Lung (tissue), 12 donors: ENCODE results near the gene XRCC4. TPM values are rescaled to one million over a fixed set of nuclear protein-coding genes. Genes with fewer than 3 reads are reported as not detected.

ENCODE experiments used
- ATAC-seq: fragments of 200-7000 bp; cut with Tn5 transposase; one replicate; pipeline ENCODE4 v1.9.1; 2020; ENCODE audit warnings: moderate number of reproducible peaks; ENCODE audit not compliant: insufficient read depth, low FRiP score
- DNase-seq, 3 donors: peaks; one replicate each; pipeline ENCODE4 v3.0.0-alpha.2; 2013 to 2017
- H3K27ac ChIP-seq, 2 donors: one replicate each; pipeline ENCODE4 v1.5.1; 2013; ENCODE audit warnings: mild to moderate bottlenecking in 2 of 2, moderate library complexity in 2 of 2, control low read depth in 1 of 2, inconsistent platforms in 1 of 2, low read depth in 1 of 2, low read length in 1 of 2
- H3K27me3 ChIP-seq, 3 donors: one replicate each; pipeline ENCODE4 v1.5.1; 2013; ENCODE audit warnings: low read length in 2 of 3; ENCODE audit not compliant: control insufficient read depth in 3 of 3, insufficient read depth in 3 of 3
- H3K36me3 ChIP-seq, 4 donors: one replicate each; pipeline ENCODE4 v1.5.1; 2013; ENCODE audit warnings: low read length in 4 of 4, mild to moderate bottlenecking in 1 of 4, moderate library complexity in 1 of 4; ENCODE audit not compliant: control insufficient read depth in 4 of 4, insufficient read depth in 4 of 4
- H3K4me1 ChIP-seq, 5 donors: one replicate each; pipeline ENCODE4 v1.5.1; 2013; ENCODE audit warnings: low read length in 5 of 5, mild to moderate bottlenecking in 2 of 5, moderate library complexity in 1 of 5; ENCODE audit not compliant: control insufficient read depth in 5 of 5, insufficient read depth in 5 of 5
- H3K4me3 ChIP-seq: one replicate; pipeline ENCODE4 v1.5.1; 2013; ENCODE audit warnings: mild to moderate bottlenecking, control low read depth, moderate library complexity
- H3K9ac ChIP-seq, 2 donors: one replicate each; pipeline ENCODE4 v1.5.1; 2013; ENCODE audit warnings: low read length in 2 of 2, control low read depth in 1 of 2; ENCODE audit not compliant: insufficient read depth in 1 of 2
- H3K9me3 ChIP-seq, 4 donors: one replicate each; pipeline ENCODE4 v1.5.1; 2013; ENCODE audit warnings: low read length in 3 of 4, mild to moderate bottlenecking in 1 of 4, moderate library complexity in 1 of 4; ENCODE audit not compliant: control insufficient read depth in 4 of 4, insufficient read depth in 3 of 4
- WGBS, 2 donors: extraction: QIAGEN DNeasy Blood & Tissue Kit; methylation state at CpG; one replicate each; pipeline ENCODE4 v1.1.7; 2013; 5-methylcytosine and 5-hydroxymethylcytosine counted together
- polyA plus RNA-seq, 2 donors: library from polyadenylated mRNA; stranded (reverse); fragments of 200-250 nt; gene quantifications; one replicate each; pipeline ENCODE4 v1.2.1, GENCODE V29; 2013
- total RNA-seq, 2 donors: library from RNA; depleted of rRNA in 1 of 2; stranded (reverse); fragments of >200 nt in 1 of 2; gene quantifications; one replicate each; pipeline ENCODE4 v1.2.1, GENCODE V29; 2014 to 2021
- TF ChIP-seq, protein P1 (sequence below): IDR thresholded peaks from 2 replicates; pipeline ENCODE4 v1.5.1; 2012; ENCODE audit warnings: mild to moderate bottlenecking; ENCODE audit errors: control extremely low read depth, extremely low read depth
- donor health status: control.
- donor health status: control.
- donor health status: Bipolar disorder and iron deficiency.
- donor health status: healthy.
- donor health status: DM: yes; HTN: yes; CAD: no.

XRCC4 gene
- total and polyA plus RNA-seq, 4 donors: 3.8 to 10.7 (median 8.4) TPM

DNA sequence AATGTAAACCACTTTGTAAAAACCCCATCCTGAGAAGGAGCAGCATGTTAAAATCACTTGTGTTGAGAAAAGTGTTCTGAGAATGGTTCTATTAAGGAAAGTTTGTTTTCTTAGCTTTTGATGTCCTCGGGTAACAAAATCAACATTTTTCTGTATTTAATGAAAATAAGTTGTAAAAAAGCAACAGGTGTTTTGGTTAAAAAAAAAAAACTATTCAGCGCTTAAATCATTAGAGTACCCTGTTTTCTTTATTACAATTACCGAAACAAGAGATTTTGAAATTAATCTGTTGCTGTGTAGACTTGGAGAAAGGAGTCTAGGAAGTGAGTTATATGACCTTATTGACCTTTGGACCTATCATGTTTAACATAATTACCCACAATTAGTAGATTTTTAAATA, 167.7 kb downstream of the XRCC4 start:
- no peak overlapping the region for H3K27ac ChIP-seq
- DNase-seq (no peak), ATAC-seq (no peak)
- H3K4me1 ChIP-seq: peaks cover 0 to 7% (median 0%) of the 10 kb centered on the region in 5 donors
- no peak overlapping the region for H3K9ac ChIP-seq
- 90 to 95% methylated on average over 3 of the region's 3 CpGs for WGBS, 2 donors
- TF ChIP-seq, protein P1, sequence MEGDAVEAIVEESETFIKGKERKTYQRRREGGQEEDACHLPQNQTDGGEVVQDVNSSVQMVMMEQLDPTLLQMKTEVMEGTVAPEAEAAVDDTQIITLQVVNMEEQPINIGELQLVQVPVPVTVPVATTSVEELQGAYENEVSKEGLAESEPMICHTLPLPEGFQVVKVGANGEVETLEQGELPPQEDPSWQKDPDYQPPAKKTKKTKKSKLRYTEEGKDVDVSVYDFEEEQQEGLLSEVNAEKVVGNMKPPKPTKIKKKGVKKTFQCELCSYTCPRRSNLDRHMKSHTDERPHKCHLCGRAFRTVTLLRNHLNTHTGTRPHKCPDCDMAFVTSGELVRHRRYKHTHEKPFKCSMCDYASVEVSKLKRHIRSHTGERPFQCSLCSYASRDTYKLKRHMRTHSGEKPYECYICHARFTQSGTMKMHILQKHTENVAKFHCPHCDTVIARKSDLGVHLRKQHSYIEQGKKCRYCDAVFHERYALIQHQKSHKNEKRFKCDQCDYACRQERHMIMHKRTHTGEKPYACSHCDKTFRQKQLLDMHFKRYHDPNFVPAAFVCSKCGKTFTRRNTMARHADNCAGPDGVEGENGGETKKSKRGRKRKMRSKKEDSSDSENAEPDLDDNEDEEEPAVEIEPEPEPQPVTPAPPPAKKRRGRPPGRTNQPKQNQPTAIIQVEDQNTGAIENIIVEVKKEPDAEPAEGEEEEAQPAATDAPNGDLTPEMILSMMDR: no peak
- H3K27me3 ChIP-seq: no peaks in the 10 kb centered on the region
- no peaks in the 10 kb centered on the region for H3K36me3 ChIP-seq
- H3K9me3 ChIP-seq: no peaks in the 10 kb centered on the region
- H3K4me3 ChIP-seq: no peak overlapping the region

- H3K9ac ChIP-seq: no peak overlapping the region
- TF ChIP-seq, protein P1: no peak
- H3K4me3 ChIP-seq: no peak overlapping the region
- H3K4me1 ChIP-seq: peaks cover 0 to 7% (median 0%) of the 10 kb centered on the region in 5 donors
- peak in 1 of 3 donors; percentile 18 for DNase-seq
- H3K27me3 ChIP-seq: no peaks in the 10 kb centered on the region
- WGBS, 2 donors: 77 to 91% methylated on average over 1 of the region's 1 CpG
- no peak overlapping the region for H3K27ac ChIP-seq
- no peaks in the 10 kb centered on the region for H3K9me3 ChIP-seq
- ATAC-seq: no peak
- H3K36me3 ChIP-seq: no peaks in the 10 kb centered on the region
Measured at GRCh38 chr5:83246071-83246470, 168.7 kb downstream of the XRCC4 start.

GRCh38 chr5:83249156-83249555, 171.8 kb downstream of the XRCC4 start:
- Histone ChIP-seq H3K9me3 (no peaks in the 10 kb centered on the region), H3K4me3 (no peak overlapping the region), H3K36me3 (no peaks in the 10 kb centered on the region), H3K4me1 (peaks cover 0 to 6% (median 0%) of the 10 kb centered on the region in 5 donors), H3K27me3 (no peaks in the 10 kb centered on the region), H3K27ac (no peak overlapping the region), H3K9ac (no peak overlapping the region)
- DNase-seq (no peak), ATAC-seq (no peak)
- TF ChIP-seq, protein P1: no peak
- 80 to 90% methylated on average over 4 of the region's 4 CpGs for WGBS, 2 donors

- H3K27ac ChIP-seq: no peak overlapping the region
- H3K4me1 ChIP-seq: no peaks in the 10 kb centered on the region
- H3K4me3 ChIP-seq: no peak overlapping the region
- H3K36me3 ChIP-seq: no peaks in the 10 kb centered on the region
- no peak overlapping the region for H3K9ac ChIP-seq
- WGBS, 2 donors: 91 to 95% methylated on average over 1 of the region's 1 CpG
- no peaks in the 10 kb centered on the region for H3K9me3 ChIP-seq
- TF ChIP-seq, protein P1: no peak
- DNase-seq: no peak
- no peak for ATAC-seq
- no peaks in the 10 kb centered on the region for H3K27me3 ChIP-seq
Measured at GRCh38 chr5:83251849-83252248, 174.5 kb downstream of the XRCC4 start.
